Nephron (organoid): ENCODE results near the gene MGAT4A.

Experiments
- H3K27ac Mint-ChIP-seq, 3 experiments: 2 replicates each; pipeline ENCODE4 v1.8.0; 2020; ENCODE audit warnings: mixed read lengths in 3 of 3, mild to moderate bottlenecking in 2 of 3, moderate library complexity in 1 of 3
- H3K27me3 Mint-ChIP-seq: 2 replicates; pipeline ENCODE4 v1.8.0; 2021; ENCODE audit warnings: low read depth, mild to moderate bottlenecking, moderate library complexity, mixed read lengths
- H3K36me3 Mint-ChIP-seq: 2 replicates; pipeline ENCODE4 v1.8.0; 2020; ENCODE audit warnings: low read depth, mixed read lengths
- H3K4me1 Mint-ChIP-seq: 2 replicates; pipeline ENCODE4 v1.8.0; 2020; ENCODE audit warnings: mixed read lengths
- H3K4me3 Mint-ChIP-seq, 3 experiments: 2 replicates each; pipeline ENCODE4 v1.8.0; 2020; ENCODE audit warnings: mild to moderate bottlenecking in 3 of 3, mixed read lengths in 3 of 3, moderate library complexity in 2 of 3
- H3K9me3 Mint-ChIP-seq: 2 replicates; pipeline ENCODE4 v1.8.0; 2020; ENCODE audit warnings: mixed read lengths
- TF ChIP-seq, protein P1 (sequence below), 3 experiments: fragments of 200-600 bp; sonication (generic); IDR thresholded peaks; one replicate each; pipeline ENCODE4 v1.5.0; 2021; ENCODE audit warnings: antibody characterized with exemption in 3 of 3; ENCODE audit not compliant: unreplicated experiment in 3 of 3

The MGAT4A gene

GRCh38 chr2:98731041-98731893 is at the start of gene MGAT4A:
TSS of gene MGAT4A (minus strand) at chr2:98731132. CDS start at chr2:98726332, 4,800 bp downstream.
- Mint-ChIP-seq H3K27ac (peak within 1 kb of the TSS; percentile 55 to 93 (median 86)), H3K27me3 (peaks cover 37% of the 10 kb centered on the region), H3K36me3 (no peaks in the 10 kb centered on the region), H3K4me1 (peaks cover 22% of the 10 kb centered on the region), H3K9me3 (no peaks in the 10 kb centered on the region), H3K4me3 (peak within 1 kb of the TSS; percentile 89 to 92 (median 92))
- TF ChIP-seq, protein P1, sequence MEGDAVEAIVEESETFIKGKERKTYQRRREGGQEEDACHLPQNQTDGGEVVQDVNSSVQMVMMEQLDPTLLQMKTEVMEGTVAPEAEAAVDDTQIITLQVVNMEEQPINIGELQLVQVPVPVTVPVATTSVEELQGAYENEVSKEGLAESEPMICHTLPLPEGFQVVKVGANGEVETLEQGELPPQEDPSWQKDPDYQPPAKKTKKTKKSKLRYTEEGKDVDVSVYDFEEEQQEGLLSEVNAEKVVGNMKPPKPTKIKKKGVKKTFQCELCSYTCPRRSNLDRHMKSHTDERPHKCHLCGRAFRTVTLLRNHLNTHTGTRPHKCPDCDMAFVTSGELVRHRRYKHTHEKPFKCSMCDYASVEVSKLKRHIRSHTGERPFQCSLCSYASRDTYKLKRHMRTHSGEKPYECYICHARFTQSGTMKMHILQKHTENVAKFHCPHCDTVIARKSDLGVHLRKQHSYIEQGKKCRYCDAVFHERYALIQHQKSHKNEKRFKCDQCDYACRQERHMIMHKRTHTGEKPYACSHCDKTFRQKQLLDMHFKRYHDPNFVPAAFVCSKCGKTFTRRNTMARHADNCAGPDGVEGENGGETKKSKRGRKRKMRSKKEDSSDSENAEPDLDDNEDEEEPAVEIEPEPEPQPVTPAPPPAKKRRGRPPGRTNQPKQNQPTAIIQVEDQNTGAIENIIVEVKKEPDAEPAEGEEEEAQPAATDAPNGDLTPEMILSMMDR (IDR thresholded peaks at IDR 0.05; ENCODE audit: unreplicated experiment in 3 of 3), result no peak

- peaks cover 5% of the 10 kb centered on the region for H3K36me3 Mint-ChIP-seq
- no peak overlapping the region for H3K4me3 Mint-ChIP-seq
- no peaks in the 10 kb centered on the region for H3K27me3 Mint-ChIP-seq
- H3K27ac Mint-ChIP-seq, result no peak overlapping the region
- peaks cover 21% of the 10 kb centered on the region for H3K9me3 Mint-ChIP-seq
- TF ChIP-seq, protein P1 (IDR thresholded peaks at IDR 0.05; ENCODE audit: unreplicated experiment in 3 of 3), result no peak
- H3K4me1 Mint-ChIP-seq, result peaks cover 6% of the 10 kb centered on the region
Observed at GRCh38 chr2:98778741-98779483, 48.0 kb upstream of the MGAT4A start.

DNA sequence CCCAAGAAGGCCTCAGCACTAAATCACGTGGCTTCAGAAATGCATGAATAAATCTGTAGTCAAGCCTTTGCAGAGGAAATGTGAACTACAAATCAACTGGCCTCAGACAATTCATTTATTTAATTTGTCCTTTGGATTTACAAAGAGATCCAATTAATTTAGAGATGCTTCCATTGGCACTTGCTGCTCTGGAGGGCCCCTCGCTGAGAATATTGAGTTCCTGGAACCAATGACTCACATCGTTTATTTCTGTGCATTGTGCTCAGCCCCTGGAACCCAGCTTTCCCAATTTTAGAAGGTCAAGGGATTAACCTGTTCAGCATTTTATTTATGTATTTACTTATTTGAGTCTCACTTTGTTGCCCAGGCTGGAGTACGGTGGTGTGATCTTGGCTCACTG is 47.2 kb upstream of the MGAT4A start:
- H3K27me3 Mint-ChIP-seq, result no peaks in the 10 kb centered on the region
- no peak overlapping the region for H3K27ac Mint-ChIP-seq
- H3K4me1 Mint-ChIP-seq, result peaks cover 6% of the 10 kb centered on the region
- peaks cover 5% of the 10 kb centered on the region for H3K36me3 Mint-ChIP-seq
- no peak overlapping the region for H3K4me3 Mint-ChIP-seq
- TF ChIP-seq, protein P1 (IDR thresholded peaks at IDR 0.05; ENCODE audit: unreplicated experiment in 3 of 3), result no peak
- peaks cover 21% of the 10 kb centered on the region for H3K9me3 Mint-ChIP-seq

DNA sequence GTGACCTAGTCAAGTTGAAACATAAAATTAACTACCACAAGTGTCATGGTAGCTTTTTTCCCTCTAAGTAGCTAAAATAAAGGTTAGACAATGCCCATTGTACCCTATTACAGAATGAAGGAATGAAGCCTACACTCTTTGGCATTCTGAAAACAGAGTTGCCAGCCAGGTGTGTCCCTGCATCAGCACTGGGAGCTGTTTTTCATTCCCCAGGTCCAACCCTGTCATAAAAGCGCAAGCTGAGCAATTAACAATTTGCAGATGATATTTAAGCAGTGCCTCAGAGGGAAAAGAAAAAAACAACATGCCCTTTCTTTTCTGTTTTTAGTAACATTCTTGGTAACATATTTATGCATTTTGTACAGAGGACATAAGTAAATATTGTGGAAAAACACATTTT is 46.8 kb upstream of the MGAT4A start:
- Mint-ChIP-seq H3K4me1 (peaks cover 9% of the 10 kb centered on the region), H3K9me3 (peaks cover 21% of the 10 kb centered on the region), H3K4me3 (no peak overlapping the region), H3K36me3 (peaks cover 5% of the 10 kb centered on the region), H3K27me3 (no peaks in the 10 kb centered on the region), H3K27ac (no peak overlapping the region)
- TF ChIP-seq, protein P1 (IDR thresholded peaks at IDR 0.05; ENCODE audit: unreplicated experiment in 3 of 3), result no peak

DNA sequence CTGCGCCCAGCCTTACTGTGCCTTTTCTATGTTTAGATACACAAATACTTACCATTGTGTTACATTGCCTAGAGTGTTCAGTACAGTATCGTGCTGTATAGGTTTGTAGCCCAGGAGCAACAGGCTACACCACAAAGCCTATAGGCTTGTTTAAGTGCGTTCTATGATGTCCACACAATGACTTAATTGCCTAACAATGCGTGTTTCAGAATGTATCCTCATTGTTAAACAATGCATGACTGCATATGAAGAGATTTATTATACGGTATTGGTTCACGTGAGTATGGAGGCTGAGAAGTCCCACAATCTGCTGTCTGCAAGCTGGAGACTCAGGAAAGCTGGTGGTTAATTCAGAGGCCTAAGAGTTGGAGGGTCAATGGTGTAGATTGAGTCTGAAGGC is 46.1 kb upstream of the MGAT4A start:
- Mint-ChIP-seq H3K27ac (no peak overlapping the region), H3K4me3 (no peak overlapping the region), H3K9me3 (peaks cover 16% of the 10 kb centered on the region), H3K36me3 (peaks cover 5% of the 10 kb centered on the region), H3K27me3 (no peaks in the 10 kb centered on the region), H3K4me1 (peaks cover 16% of the 10 kb centered on the region)
- TF ChIP-seq, protein P1 (IDR thresholded peaks at IDR 0.05; ENCODE audit: unreplicated experiment in 3 of 3), result no peak
